ENCODE measurements around the gene B3GNT5.

DNA sequence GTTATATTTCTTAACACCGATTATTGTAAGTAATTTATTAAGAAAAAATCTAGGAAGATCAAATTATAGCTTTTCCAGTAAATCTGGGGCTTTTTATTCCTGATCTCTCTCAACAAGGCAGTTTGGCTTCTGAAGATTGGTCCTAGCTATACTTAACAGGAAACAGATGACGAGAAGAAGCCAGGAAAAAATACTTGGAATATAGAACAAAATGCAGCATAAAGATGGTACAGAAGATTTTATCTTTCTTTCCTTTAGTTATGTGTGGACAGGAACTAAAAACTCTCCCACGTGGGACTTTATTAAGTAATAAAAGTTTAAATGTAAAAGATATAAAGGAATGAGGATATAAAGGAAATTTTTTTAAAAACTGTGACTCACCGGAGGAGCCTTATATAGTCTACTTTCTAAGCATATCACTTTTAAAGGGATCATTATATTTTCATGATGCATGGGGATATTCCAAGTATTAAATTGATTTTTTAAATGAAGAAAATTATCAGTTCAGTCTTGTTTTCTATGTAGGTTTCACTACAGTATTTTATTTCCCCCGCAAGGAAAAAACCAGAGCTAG, 8.2 kb downstream of the B3GNT5 start:
- TF ChIP-seq CTCF (IDR thresholded peaks at IDR 0.05): no peak
- TF ChIP-seq POLR2A (IDR thresholded peaks at IDR 0.05): no peak

Data from testis (tissue), 2 donors.